Upper lobe of right lung (tissue), 1 donor: Measurements from ENCODE around the gene NPY5R. TPM values are rescaled to one million over a fixed set of nuclear protein-coding genes. Genes with fewer than 3 reads are reported as not detected.

Source experiments
- ATAC-seq: fragments of 200-7000 bp; cut with Tn5 transposase; one replicate; pipeline ENCODE4 v1.9.1; 2020; ENCODE audit warnings: mild to moderate bottlenecking, moderate library complexity
- DNase-seq: peaks from one replicate; pipeline ENCODE4 v3.0.0-alpha.2; 2020
- H3K27ac ChIP-seq: fragments of 200-600 bp; one replicate; pipeline ENCODE4 v1.8.0; 2022
- H3K27me3 ChIP-seq: fragments of 200-600 bp; one replicate; pipeline ENCODE4 v1.8.0; 2022; ENCODE audit warnings: mild to moderate bottlenecking
- H3K36me3 ChIP-seq: fragments of 200-600 bp; one replicate; pipeline ENCODE4 v1.8.0; 2022
- H3K4me1 ChIP-seq: fragments of 200-600 bp; one replicate; pipeline ENCODE4 v1.8.0; 2022
- H3K4me3 ChIP-seq: fragments of 200-600 bp; one replicate; pipeline ENCODE4 v1.8.0; 2022; ENCODE audit warnings: mild to moderate bottlenecking
- H3K9me3 ChIP-seq: fragments of 200-600 bp; one replicate; pipeline ENCODE4 v1.8.0; 2022
- intact Hi-C: fragments of 100-400 bp; cut with DNase I; formaldehyde crosslinking; loops from one replicate; pipeline ENCODE4 v1.11.0; 2022
- total RNA-seq: library from RNA; stranded (reverse); fragmentation: NEBNext Ultra II Directional; extraction: Animal tissue kit (Norgen Biotek cat#: 25700); gene quantifications from one replicate; pipeline ENCODE4 v1.2.1, GENCODE V29; 2021
- TF ChIP-seq, protein P1 (sequence below): fragments of 200-600 bp; IDR thresholded peaks from one replicate; pipeline ENCODE4 v1.8.0; 2022; ENCODE audit warnings: antibody characterized with exemption
- donor health status: DM: no; HTN: yes; CAD: no; lungs with severe emphysema.

The NPY5R gene
- total RNA-seq, 1 donor from 2014 or later, result 0.38 TPM

DNA sequence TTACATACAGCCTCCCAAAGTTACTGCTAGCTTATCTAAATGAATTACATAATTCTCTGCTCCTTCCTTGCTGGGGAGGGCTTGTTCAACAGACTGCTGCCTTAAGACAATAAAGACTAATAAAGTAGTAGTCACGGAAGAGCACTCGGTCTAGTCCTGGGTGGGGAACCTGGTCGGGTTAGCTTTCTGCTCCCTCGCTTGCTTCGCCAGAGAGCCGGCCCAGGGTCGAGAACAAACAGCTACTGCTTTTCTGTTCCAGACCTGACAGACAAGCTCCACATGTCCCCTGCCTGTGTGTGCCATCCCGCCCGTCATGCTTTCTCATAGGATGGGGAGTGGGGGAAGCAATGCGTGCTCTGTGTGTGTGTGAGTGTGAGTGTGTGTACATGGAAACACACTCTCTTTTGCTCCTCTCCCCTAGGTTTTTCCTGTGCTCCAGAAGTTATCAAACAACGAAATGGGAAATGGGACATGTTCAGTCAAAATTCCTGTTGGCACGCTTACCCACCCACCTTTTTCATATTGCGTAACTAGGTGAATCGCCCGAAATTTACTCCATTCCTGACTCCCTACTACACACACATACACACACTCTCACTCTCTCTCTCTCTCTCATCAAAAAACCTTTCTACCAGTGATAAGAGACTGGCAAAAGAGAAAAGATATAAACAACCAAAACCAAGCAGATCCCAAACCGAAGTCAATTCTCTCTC, 12.6 kb upstream of the NPY5R start:
- Histone ChIP-seq H3K4me3 (peak overlapping the region; percentile 50), H3K9me3 (no peaks in the 10 kb centered on the region), H3K36me3 (no peaks in the 10 kb centered on the region), H3K27ac (no peak overlapping the region), H3K27me3 (peaks cover 10% of the 10 kb centered on the region), H3K4me1 (peaks cover 4% of the 10 kb centered on the region)
- TF ChIP-seq, protein P1, sequence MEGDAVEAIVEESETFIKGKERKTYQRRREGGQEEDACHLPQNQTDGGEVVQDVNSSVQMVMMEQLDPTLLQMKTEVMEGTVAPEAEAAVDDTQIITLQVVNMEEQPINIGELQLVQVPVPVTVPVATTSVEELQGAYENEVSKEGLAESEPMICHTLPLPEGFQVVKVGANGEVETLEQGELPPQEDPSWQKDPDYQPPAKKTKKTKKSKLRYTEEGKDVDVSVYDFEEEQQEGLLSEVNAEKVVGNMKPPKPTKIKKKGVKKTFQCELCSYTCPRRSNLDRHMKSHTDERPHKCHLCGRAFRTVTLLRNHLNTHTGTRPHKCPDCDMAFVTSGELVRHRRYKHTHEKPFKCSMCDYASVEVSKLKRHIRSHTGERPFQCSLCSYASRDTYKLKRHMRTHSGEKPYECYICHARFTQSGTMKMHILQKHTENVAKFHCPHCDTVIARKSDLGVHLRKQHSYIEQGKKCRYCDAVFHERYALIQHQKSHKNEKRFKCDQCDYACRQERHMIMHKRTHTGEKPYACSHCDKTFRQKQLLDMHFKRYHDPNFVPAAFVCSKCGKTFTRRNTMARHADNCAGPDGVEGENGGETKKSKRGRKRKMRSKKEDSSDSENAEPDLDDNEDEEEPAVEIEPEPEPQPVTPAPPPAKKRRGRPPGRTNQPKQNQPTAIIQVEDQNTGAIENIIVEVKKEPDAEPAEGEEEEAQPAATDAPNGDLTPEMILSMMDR, result no peak
- intact Hi-C loops, result no loop called here
- DNase-seq (no peak), ATAC-seq (peak; percentile 8)

DNA sequence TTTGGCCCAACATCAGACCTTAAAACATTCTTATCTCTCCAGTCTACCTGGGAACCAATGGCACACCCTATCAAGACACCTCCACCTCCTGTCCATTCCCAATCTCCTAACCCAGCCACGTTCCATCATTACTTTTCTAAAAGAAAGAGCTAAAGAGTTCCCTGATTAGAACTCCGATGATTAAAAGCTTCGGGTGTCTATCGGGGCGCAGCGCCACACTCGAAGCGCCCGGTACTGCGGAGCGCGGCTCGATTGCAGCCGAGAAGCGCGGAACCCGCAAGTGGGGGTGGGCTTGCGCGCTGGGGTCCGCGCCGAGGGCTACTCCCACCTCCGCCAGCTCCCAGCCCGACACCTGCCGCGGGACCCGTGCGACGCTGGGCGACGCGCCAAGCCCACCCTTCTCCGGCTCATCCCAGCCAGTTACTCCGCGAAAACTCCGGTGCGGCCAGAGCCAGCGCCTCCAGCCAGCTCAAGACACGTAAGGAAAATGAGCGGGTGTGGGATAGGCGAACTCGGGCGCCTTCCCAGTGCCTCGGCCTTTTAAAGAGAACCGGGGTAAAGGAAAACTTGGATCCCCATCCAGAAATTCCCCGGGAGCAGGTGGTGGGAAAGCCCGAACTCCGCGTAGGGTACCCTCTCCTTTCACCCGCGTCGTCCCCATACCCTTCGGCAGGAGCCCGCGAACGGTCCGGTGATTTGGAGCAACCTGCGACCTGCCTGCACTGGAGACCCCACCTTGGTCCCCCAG, 11.9 kb upstream of the NPY5R start:
- intact Hi-C loops, result no loop called here
- ATAC-seq, result peak; percentile 67
- H3K27me3 ChIP-seq, result peaks cover 10% of the 10 kb centered on the region
- no peak overlapping the region for H3K27ac ChIP-seq
- peak overlapping the region; percentile 50 for H3K4me3 ChIP-seq
- H3K4me1 ChIP-seq, result peaks cover 4% of the 10 kb centered on the region
- H3K9me3 ChIP-seq, result no peaks in the 10 kb centered on the region
- TF ChIP-seq, protein P1, result no peak
- no peaks in the 10 kb centered on the region for H3K36me3 ChIP-seq
- peak; percentile 66 for DNase-seq

DNA sequence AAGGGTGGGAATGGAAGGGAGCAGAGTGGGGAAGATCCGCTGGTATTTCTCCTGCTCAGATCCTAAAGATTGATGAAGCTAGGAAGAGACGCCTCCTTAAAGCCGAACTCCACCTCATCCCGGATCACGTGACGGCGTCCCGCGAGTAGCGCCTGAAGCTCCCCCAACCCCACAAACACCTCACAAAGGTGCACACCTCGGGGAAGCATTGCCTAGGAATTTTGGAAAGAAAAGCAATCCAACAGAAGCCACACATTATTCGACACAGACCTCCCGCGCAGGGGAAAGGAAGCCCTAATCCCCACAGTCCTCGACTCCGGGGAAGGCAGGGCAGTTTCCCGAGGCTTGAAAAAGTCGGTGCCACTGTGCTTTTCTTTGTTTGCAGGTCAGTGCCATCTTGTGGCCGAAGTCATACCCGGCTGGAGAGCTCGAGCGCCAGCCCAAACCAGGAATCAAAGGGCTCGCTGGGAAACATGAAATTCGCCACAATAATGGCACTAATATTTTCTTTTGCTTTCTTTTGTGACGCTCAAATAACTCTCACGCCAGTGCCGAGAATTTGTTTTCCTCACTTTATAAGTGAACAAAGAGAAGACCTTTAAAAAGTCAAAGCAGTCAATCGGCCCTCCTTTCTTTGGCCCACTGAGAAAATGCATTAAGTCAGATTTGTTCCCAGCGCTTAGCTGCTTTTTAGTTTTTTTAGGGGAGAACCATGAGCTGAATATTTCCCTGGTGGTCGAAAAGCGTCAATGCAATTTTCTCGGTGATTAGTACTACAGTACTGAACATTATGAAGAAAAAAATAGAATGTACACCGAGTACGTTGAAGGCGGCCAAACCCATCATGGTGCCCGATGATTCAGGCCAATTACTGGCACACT, 10.9 kb upstream of the NPY5R start, which contains the start of gene NPY1R:
TSS of gene NPY1R (minus strand) at position 71 of the 881 bp plus-strand sequence. CDS start 6,042 bp downstream, outside the sequence.
- intact Hi-C loops, result no loop called here
- DNase-seq, result peak; percentile 82
- peak within 1 kb of the TSS; percentile 50 for H3K4me3 ChIP-seq
- no peak within 1 kb of the TSS for H3K27ac ChIP-seq
- H3K4me1 ChIP-seq, result peaks cover 4% of the 10 kb centered on the region
- peaks cover 16% of the 10 kb centered on the region for H3K27me3 ChIP-seq
- no peaks in the 10 kb centered on the region for H3K36me3 ChIP-seq
- TF ChIP-seq, protein P1, result peak; percentile 71
- peak; percentile 95 for ATAC-seq
- no peaks in the 10 kb centered on the region for H3K9me3 ChIP-seq

DNA sequence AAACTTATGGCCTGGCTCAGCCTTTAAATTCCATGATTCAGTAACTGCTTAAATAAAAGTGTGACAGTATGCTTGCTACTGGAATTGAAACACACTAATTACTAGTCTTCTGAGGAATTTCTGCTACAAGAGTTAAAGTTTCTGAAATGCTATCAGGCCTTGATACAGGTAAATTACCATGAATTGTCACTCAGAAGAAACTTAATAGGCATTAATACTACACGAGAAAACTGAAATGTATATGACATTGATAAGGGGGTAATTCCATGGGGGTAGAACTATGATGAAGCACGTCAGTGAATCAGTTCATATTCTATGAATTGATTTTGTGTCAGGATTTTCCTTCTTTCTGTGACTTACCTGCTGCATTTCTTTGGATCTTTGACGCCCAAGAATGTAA, 8.3 kb upstream of the NPY5R start:
- H3K4me3 ChIP-seq, result no peak overlapping the region
- H3K27me3 ChIP-seq, result peaks cover 16% of the 10 kb centered on the region
- H3K36me3 ChIP-seq, result no peaks in the 10 kb centered on the region
- TF ChIP-seq, protein P1, result no peak
- H3K27ac ChIP-seq, result no peak overlapping the region
- intact Hi-C loops, result no loop called here
- DNase-seq (no peak), ATAC-seq (no peak)
- H3K9me3 ChIP-seq, result no peaks in the 10 kb centered on the region
- H3K4me1 ChIP-seq, result peaks cover 4% of the 10 kb centered on the region
